ENCODE results near the gene CBX4.

Gene CBX4

DNA sequence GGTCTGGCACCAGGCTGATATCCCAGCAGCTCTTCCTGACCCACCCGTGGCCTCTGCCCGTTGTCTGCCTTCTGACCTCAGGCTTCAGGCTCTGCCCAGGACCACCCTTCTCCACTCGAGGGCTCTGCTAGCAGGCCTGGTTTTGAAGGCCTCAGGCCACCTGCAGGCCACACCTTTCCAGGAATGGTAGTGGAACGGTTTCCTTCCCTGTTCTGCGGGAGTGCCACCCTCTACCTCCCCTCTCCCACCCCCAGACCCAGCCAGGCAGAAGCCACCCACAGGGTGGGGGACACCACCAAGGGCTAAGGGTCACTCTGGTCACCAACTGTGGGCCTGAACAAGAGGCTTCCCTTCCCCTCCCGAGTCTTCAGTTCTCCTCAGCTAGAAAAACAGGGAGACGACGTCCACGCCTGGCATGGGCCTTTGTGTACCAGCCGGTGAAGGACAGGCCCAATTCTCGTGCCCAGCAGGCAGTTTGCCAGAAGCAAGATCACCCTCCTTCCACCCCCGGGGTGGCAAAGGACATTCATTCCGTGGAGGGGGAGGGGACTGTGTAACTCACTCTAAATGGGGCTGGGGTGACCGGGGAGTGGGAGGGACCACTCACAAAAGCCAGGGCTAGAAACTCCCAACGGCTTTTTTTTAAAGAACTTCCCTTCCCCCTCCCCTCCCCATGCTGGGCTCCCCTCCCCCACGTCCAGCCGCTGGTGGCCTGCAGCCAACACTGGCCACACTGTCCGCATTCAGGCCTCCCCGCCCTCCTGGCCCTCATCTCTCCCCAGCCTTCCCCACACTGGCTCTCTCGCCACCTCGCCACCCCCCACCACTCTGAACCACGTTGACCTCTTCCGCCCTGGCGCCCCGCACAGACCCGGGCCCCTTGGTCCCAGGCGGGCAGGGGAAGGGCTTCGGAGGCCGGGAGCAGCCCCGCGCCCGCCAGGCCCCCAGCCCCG is 7.7 kb downstream of the CBX4 start:
- no peak for TF ChIP-seq POU2F2 (IDR thresholded peaks at IDR 0.05; ENCODE audit: low read depth, low read length)
- TF ChIP-seq SPI1 (IDR thresholded peaks at IDR 0.05; ENCODE audit: low read depth, low read length) = no peak
- TF ChIP-seq POLR2A (IDR thresholded peaks at IDR 0.05; ENCODE audit: low read depth, low read length) = peak; percentile 31; the same call in 1 of the 2 replicates
- no peak for TF ChIP-seq TAF1 (IDR thresholded peaks at IDR 0.05; ENCODE audit: low read depth, low read length)
- FAIRE-seq (no peak), DNase-seq (ENCODE audit: insufficient read length, low spot score) (no peak)

DNA sequence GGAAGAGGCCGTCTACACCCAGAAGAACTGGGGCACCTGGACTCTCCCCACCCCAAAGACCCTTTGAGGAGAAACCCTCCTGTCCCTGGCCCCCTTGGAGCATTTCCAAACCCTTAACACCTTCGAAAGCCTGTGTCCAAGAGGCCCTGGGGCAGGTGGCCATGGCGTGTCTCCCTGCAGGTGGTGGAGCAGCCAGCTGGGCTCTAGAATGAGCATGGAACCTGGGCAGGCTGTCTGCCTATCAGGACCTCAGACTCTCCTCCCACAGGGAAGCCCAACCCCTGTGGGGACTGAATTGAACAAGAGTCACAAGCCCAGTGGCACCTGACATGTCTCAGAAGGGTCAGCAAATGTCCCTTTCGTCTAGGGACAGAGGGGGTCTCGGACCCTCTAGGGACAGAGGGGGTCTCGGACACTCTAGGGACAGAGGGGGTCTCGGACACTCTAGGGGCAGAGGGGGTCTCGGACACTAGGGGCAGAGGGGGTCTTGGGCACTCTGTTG is 8.4 kb downstream of the CBX4 start:
- TF ChIP-seq POU2F2 (IDR thresholded peaks at IDR 0.05; ENCODE audit: low read depth, low read length) (no peak), SPI1 (IDR thresholded peaks at IDR 0.05; ENCODE audit: low read depth, low read length) (no peak), POLR2A (IDR thresholded peaks at IDR 0.05; ENCODE audit: low read depth, low read length) (no peak), TAF1 (IDR thresholded peaks at IDR 0.05; ENCODE audit: low read depth, low read length) (no peak), POLR2AphosphoS5 (IDR thresholded peaks at IDR 0.05; ENCODE audit: low read depth, low read length) (no peak), PAX5 (IDR thresholded peaks at IDR 0.05; ENCODE audit: insufficient read depth, low read length, severe bottlenecking) (no peak)
- no peak for DNase-seq (ENCODE audit: insufficient read length, low spot score)
- no peak for FAIRE-seq

DNA sequence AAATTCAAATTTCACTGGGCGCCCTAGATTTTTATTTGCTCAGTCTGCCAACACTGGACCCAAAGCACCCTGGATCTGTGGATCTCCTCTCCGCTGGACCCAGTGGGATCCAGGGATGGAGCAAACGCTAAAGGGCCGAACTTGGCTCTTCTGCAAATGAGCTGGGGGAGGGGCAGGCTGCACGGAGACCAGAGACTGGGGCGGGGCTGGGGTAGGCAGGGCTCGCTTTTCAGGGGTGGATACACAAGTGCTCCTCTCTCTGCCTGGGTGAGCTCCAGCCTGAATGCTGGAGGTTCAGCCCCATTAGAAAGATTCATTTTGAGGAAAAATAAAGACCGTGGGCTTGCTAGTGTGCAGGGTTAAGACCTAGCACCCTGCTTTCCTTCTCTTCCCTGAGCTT is 8.9 kb downstream of the CBX4 start:
- DNase-seq (ENCODE audit: insufficient read length, low spot score) (no peak), FAIRE-seq (no peak)

DNA sequence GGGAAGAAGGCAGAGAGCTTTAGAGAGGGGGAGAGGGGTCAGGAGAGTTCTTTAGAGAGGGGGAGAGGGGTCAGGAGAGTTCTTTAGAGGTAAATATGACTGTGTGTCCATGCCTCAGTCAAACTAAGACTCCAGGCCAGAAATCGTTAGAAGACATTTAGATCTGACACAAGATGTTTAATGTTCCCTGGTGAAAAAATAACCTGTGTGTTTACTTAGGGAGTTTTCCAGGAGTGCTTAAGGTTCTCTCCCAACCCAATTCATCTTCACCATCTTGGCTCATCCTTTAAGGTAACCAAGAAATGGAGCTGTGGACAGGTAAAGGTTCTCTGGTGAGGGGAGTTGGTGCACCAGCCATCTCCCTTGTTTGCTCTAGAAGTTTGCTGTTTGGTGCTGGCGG is 9.8 kb downstream of the CBX4 start:
- FAIRE-seq = no peak
- no peak for TF ChIP-seq PAX5 (IDR thresholded peaks at IDR 0.05; ENCODE audit: insufficient read depth, low read length, severe bottlenecking)
- TF ChIP-seq POU2F2 (IDR thresholded peaks at IDR 0.05; ENCODE audit: low read depth, low read length) = no peak
- no peak for TF ChIP-seq POLR2AphosphoS5 (IDR thresholded peaks at IDR 0.05; ENCODE audit: low read depth, low read length)
- TF ChIP-seq TAF1 (IDR thresholded peaks at IDR 0.05; ENCODE audit: low read depth, low read length) = no peak
- no peak for TF ChIP-seq POLR2A (IDR thresholded peaks at IDR 0.05; ENCODE audit: low read depth, low read length)
- TF ChIP-seq SPI1 (IDR thresholded peaks at IDR 0.05; ENCODE audit: low read depth, low read length) = no peak
- DNase-seq (ENCODE audit: insufficient read length, low spot score) = no peak

More for the DNA sequence above, 8.9 kb downstream of the CBX4 start:
- TF ChIP-seq SPI1 (IDR thresholded peaks at IDR 0.05; ENCODE audit: low read depth, low read length) (no peak), PAX5 (IDR thresholded peaks at IDR 0.05; ENCODE audit: insufficient read depth, low read length, severe bottlenecking) (no peak), POU2F2 (IDR thresholded peaks at IDR 0.05; ENCODE audit: low read depth, low read length) (no peak), TAF1 (IDR thresholded peaks at IDR 0.05; ENCODE audit: low read depth, low read length) (no peak), POLR2A (IDR thresholded peaks at IDR 0.05; ENCODE audit: low read depth, low read length) (no peak), POLR2AphosphoS5 (IDR thresholded peaks at IDR 0.05; ENCODE audit: low read depth, low read length) (no peak)

DNA sequence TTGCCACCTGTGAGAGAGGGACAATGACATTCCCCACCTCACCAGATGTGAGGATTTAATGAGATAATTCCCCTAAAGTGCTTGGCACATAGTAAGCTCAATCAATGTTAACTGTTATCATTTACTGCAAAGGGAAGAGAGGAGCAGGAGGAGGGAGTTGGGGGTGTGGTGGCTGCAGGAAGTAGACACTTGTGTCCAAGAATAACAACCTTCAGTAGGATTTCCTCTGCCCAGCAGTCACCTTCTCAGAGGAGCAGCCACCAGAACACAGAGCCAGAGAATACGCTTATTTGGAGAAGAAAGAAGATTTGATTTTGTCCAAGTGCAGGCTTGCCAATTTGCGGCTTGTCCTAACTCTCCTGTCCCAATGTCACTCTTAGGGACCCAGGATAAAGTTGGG is 10.2 kb downstream of the CBX4 start:
- TF ChIP-seq SPI1 (IDR thresholded peaks at IDR 0.05; ENCODE audit: low read depth, low read length) (no peak), PAX5 (IDR thresholded peaks at IDR 0.05; ENCODE audit: insufficient read depth, low read length, severe bottlenecking) (no peak), POU2F2 (IDR thresholded peaks at IDR 0.05; ENCODE audit: low read depth, low read length) (no peak), POLR2AphosphoS5 (IDR thresholded peaks at IDR 0.05; ENCODE audit: low read depth, low read length) (no peak), TAF1 (IDR thresholded peaks at IDR 0.05; ENCODE audit: low read depth, low read length) (no peak), POLR2A (IDR thresholded peaks at IDR 0.05; ENCODE audit: low read depth, low read length) (no peak)
- DNase-seq (ENCODE audit: insufficient read length, low spot score) (no peak), FAIRE-seq (no peak)

DNA sequence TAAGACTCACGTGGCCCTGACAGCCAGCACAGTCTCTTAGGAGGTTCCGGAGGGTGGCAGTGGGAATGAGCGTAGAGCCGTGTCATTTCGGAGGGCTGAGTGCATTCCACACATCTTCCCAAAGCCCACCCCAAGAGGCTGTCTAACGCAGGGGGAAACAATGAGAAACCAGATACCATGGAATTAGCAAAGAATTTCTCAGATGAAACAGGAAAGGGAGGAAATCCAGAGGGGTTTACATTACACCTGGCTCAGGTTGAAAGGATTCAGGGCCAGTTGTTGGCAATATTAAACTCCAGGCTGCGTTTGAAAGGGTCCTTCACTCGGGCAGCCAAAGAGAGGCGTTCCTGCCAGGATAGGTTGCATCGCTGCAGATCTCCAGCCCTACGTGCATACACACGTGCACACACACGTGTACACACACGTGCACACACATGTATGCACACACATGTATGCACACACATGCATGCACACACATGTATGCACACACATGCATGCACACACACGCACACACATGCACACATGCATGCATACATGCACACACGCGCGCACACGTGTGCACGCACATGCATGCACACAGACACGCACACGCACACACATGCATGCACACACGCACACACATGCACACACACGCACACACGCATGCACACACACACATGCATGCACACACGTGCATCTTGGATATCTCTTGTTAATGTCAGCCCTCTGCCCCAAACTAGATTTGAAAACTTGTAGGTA is 12.2 kb downstream of the CBX4 start:
- DNase-seq (ENCODE audit: insufficient read length, low spot score) (no peak), FAIRE-seq (no peak)
- TF ChIP-seq POLR2AphosphoS5 (IDR thresholded peaks at IDR 0.05; ENCODE audit: low read depth, low read length) = no peak
- TF ChIP-seq PAX5 (IDR thresholded peaks at IDR 0.05; ENCODE audit: insufficient read depth, low read length, severe bottlenecking) = no peak
- no peak for TF ChIP-seq TAF1 (IDR thresholded peaks at IDR 0.05; ENCODE audit: low read depth, low read length)
- TF ChIP-seq POU2F2 (IDR thresholded peaks at IDR 0.05; ENCODE audit: low read depth, low read length) = no peak
- TF ChIP-seq SPI1 (IDR thresholded peaks at IDR 0.05; ENCODE audit: low read depth, low read length) = no peak
- TF ChIP-seq POLR2A (IDR thresholded peaks at IDR 0.05; ENCODE audit: low read depth, low read length) = no peak

DNA sequence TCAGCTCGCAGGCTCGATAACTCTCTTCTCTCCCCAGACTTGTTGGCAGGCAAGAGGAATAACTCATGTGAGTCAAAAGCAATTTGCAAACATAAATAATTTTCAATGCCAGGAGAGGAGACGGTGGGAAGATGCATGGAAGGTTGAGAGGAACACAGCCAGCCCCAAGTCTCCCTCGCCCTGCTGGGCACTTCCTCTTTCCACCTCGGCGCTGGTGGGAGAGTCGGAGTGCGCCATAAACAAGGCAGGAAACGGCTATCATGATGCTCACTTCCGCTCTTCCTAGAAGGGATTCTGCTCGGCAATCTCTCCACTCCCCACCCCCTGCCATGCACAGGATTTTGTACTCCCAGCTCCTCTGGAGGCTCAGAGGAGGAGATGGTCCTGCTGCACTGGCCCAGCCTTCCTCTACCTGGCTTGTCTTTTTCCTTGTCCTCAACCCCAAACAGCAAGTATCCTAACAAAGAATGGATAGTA is 13.0 kb downstream of the CBX4 start:
- TF ChIP-seq POU2F2 (IDR thresholded peaks at IDR 0.05; ENCODE audit: low read depth, low read length) (no peak), SPI1 (IDR thresholded peaks at IDR 0.05; ENCODE audit: low read depth, low read length) (peak; percentile 91)
- DNase-seq (ENCODE audit: insufficient read length, low spot score) (no peak), FAIRE-seq (no peak)

DNA sequence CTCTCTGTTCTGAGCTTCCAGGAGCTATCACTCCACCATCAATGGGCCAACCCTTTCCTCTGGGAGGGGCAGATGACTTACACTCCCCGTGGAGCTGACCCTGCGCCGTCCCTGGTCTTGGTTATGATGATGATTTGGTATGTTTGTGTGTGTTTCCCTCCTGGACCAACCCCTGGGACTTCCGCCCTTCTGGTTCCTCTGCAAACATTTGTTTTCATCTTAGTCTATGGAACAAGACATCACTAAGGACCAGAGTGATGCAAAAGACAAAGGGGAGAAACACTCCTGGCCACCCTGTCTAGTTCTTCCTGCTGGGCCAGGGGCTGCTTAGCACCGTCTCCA is 13.7 kb downstream of the CBX4 start:
- FAIRE-seq (no peak), DNase-seq (ENCODE audit: insufficient read length, low spot score) (no peak)
- TF ChIP-seq TAF1 (IDR thresholded peaks at IDR 0.05; ENCODE audit: low read depth, low read length) (no peak), PAX5 (IDR thresholded peaks at IDR 0.05; ENCODE audit: insufficient read depth, low read length, severe bottlenecking) (no peak), POLR2A (IDR thresholded peaks at IDR 0.05; ENCODE audit: low read depth, low read length) (no peak), SPI1 (IDR thresholded peaks at IDR 0.05; ENCODE audit: low read depth, low read length) (no peak), POU2F2 (IDR thresholded peaks at IDR 0.05; ENCODE audit: low read depth, low read length) (no peak), POLR2AphosphoS5 (IDR thresholded peaks at IDR 0.05; ENCODE audit: low read depth, low read length) (no peak)

DNA sequence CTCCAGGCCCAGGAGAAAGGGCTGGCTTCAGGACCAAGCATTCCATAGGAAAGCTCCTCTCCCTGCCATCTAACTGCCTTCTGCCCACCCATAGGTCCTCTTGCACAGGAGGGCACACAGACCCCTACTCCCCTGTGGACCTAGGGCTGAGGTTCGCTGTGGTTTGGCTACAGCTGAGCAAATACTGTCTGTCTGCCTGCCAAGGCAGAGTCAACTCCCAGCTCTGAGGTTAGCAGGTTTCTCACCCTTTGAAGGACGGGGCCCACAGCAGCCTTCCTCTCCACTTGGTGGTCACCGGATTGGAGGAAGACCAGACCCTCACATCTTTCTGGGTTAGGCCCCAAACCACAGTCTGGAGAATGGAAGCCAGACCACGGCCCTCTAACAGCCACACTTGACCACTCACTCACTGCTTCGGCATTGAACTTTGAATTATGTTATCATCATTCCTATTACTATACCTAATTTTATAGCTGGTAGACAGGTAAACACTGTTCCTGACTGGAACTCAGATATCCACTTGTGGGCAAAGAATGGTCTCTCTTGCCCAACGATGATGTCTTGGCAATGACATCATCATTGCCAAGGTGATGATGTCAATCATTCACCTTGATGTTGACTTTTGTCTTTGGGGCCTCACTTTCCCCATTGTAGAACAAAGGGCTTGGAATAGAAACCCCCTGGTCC is 14.2 kb downstream of the CBX4 start:
- no peak for TF ChIP-seq POLR2AphosphoS5 (IDR thresholded peaks at IDR 0.05; ENCODE audit: low read depth, low read length)
- TF ChIP-seq POLR2A (IDR thresholded peaks at IDR 0.05; ENCODE audit: low read depth, low read length) = no peak
- TF ChIP-seq PAX5 (IDR thresholded peaks at IDR 0.05; ENCODE audit: insufficient read depth, low read length, severe bottlenecking) = no peak
- TF ChIP-seq SPI1 (IDR thresholded peaks at IDR 0.05; ENCODE audit: low read depth, low read length) = no peak
- no peak for TF ChIP-seq POU2F2 (IDR thresholded peaks at IDR 0.05; ENCODE audit: low read depth, low read length)
- no peak for TF ChIP-seq TAF1 (IDR thresholded peaks at IDR 0.05; ENCODE audit: low read depth, low read length)
- DNase-seq (ENCODE audit: insufficient read length, low spot score) (no peak), FAIRE-seq (no peak)

All from GM12891 (cell line).